HG03280 (cell line): Measurements from ENCODE around the gene SPTBN4.

Experiments
- ATAC-seq: cut with Tn5 transposase; IDR thresholded peaks from one replicate; pipeline ENCODE4 v1.9.1; 2021; ENCODE audit warnings: mild to moderate bottlenecking, moderate library complexity; ENCODE audit not compliant: unreplicated experiment

Gene SPTBN4

DNA sequence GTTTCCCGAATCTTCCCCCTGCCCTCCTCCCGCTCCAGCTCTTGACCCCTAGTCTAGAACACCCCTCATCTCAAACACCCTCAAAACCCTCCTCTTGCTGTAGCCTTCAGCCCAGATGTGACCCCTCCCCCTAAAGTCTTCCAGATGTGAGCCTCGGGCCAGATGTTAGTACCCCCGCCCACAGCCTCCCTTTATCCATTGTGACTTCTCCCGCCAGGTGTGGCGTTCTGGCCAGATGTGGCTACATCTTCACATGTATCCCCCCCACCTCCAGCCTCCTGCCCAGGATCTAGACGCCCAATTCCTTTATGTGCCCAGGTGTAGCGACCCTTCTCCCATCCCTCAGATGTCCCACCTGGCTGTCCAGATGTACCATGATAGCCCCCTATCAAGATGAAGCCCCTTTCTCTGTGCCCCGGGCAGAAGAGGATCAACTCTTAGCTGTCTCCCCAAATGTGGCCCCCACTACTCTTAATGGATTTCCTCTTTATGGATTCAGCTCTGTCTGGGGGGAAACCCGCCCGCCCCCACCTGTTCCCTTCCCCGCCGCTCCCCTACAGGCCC lies 133.9 kb downstream of the SPTBN4 start:
- ATAC-seq, result no peak

DNA sequence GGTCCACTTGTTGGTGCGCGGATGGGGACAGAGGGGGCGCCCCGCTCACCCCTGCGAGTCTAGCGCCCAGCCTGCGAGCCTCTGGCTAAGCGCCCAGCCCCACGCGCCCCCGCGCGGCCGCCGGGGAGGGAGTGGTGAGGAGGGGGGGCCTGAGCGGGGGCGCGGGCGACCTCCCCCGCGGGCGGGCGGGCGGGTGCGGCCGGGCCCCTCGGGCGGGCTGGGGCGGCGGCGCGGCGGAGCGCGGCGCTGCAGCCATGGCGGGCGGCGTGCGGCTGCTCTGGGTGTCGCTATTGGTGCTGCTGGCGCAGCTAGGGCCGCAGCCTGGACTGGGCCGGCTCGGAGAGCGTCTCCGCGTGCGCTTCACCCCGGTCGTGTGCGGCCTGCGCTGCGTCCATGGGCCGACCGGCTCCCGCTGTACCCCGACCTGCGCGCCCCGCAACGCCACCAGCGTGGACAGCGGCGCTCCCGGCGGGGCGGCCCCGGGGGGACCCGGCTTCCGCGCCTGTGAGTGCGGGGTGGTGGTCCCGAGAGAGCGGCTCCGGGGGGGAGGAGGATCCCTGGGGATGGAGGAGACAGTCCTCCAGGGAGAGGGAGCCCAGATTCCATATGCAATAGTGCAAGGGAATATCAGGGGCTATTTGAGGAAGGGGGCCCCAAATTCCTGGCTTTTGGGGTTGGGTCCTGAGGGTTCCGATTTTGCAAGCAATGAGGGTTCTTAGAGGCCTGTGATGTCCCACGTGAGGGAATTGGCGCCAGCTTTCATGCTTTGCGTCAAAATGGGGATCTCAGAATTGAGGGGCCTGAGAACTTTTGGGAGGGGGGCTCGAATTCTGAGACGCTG lies 134.6 kb downstream of the SPTBN4 start, which contains the start of gene LTBP4:
LTBP4 (plus strand) TSS at position 236 of the 841 bp plus-strand sequence; CDS start at position 255, 19 bp downstream.
- no peak for ATAC-seq

DNA sequence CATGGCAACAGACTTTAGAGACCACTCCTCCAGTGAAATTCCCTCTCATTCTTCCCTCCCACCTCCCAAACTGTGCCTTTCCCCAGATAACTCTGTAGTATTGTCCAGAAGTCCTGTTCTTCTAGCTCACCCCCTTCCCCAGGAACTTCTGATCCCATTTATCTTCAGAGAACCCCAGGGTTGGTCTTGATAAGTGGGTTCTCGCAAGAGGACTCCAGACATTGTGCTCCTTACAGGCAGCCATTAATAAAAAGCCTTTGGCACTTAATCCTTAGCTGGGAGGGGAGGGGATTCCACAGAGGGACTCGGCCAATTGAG lies 136.2 kb downstream of the SPTBN4 start:
- ATAC-seq, result no peak

DNA sequence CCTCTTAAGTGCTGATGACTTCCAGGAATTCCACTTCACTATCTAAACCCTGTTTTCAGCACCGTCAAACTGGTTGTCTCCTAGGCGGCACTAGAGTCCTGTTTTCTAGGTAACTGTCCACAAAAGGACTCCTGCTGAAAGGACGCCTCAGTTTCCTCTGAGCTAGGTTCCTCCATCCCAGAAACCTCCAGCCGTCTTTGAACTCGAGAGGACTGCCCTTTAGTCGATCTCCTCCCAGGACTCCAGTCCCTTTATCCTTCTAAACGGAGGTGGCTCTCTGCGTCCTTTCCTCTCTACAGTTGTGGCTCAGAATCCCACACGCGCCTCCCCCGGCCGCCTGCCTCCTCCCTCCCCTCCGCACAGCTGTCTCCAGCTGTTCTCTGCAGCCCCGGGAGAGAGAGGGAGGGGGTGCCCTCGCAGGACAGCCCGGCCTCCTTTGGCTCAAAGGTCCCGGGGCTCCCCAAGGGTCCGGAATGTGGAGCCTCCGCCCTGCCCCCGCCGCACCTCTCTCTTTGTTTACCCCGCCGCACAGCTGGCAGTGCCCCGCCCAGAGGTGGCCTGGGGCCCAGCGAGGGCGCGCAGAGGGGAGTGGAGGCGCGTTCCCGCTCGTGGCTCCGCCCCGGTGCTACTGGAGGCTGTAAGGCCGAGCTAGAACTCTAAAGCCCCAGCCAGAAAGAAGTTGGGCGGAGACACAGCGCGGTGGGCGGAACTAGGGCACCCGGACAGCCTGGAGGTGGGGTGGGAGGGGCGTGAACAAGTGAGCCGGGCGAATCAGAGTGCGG lies 136.8 kb downstream of the SPTBN4 start:
- peak; percentile 77 for ATAC-seq

DNA sequence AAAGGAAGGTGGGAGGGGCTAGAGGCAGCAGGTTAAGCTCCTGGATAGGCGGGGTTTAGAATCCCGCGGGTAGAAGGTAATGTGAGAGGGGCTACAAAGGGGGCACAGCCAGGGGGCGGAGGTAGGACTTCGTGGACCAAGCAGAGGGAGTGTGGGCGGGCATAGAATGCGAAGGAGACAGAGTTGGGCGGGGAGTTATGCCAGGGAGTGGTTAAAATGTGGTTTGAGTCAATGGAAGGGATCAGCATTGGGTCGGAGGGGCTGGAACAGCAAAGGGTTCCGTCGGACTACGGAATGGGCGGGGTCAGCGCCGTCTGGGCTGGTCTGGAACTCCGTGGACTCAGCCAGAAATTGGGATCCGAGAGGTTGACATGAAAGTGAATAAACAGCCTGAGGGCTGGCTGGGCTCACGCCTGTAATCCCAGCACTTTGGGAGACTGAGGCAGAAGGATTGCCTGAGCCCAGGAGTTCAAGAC lies 137.4 kb downstream of the SPTBN4 start:
- no peak for ATAC-seq

DNA sequence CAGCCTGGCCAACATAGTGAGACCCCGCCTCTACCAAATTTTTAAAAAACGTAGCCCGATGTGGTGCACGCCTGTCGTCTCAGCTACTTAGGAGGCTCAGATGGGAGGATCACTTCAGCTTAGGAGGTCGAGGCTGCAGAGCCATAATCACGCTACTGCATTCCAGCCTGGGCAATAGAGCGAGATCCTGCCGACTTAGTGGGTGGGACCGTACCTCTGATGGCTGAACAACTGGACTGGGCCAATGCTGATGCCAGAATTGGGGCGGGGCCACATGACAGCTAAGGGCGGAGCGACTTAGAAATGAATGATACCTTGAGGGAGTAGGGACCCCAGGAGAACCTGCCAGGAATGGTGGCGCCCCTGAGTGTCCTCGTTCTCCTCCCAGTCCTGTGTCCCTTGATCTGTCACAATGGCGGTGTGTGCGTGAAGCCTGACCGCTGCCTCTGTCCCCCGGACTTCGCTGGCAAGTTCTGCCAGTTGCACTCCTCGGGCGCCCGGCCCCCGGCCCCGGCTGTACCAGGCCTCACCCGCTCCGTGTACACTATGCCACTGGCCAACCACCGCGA lies 137.9 kb downstream of the SPTBN4 start:
- no peak for ATAC-seq

DNA sequence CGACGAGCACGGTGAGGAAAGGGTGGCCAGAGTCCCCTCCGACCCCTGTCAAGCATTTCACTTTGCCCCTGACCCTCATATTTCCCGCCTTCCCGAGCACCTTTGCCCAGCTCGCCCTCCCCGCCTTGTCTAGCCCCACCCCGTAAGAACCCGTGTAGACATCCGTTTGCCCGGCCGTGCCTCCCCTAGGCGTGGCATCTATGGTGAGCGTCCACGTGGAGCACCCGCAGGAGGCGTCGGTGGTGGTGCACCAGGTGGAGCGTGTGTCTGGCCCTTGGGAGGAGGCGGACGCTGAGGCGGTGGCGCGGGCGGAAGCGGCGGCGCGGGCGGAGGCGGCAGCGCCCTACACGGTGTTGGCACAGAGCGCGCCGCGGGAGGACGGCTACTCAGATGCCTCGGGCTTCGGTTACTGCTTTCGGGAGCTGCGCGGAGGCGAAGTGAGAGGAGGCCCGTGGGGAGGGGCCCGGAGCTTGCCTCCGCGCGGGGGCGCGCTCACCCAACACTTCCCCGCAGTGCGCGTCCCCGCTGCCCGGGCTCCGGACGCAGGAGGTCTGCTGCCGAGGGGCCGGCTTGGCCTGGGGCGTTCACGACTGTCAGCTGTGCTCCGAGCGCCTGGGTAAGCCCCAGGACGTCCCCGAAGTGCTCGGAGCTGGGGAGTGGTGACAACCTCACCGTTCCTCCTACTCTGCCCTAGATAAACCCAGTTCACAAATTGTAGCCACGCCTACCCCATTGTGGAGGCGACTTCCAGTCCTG lies 138.6 kb downstream of the SPTBN4 start:
- ATAC-seq, result peak; percentile 26

DNA sequence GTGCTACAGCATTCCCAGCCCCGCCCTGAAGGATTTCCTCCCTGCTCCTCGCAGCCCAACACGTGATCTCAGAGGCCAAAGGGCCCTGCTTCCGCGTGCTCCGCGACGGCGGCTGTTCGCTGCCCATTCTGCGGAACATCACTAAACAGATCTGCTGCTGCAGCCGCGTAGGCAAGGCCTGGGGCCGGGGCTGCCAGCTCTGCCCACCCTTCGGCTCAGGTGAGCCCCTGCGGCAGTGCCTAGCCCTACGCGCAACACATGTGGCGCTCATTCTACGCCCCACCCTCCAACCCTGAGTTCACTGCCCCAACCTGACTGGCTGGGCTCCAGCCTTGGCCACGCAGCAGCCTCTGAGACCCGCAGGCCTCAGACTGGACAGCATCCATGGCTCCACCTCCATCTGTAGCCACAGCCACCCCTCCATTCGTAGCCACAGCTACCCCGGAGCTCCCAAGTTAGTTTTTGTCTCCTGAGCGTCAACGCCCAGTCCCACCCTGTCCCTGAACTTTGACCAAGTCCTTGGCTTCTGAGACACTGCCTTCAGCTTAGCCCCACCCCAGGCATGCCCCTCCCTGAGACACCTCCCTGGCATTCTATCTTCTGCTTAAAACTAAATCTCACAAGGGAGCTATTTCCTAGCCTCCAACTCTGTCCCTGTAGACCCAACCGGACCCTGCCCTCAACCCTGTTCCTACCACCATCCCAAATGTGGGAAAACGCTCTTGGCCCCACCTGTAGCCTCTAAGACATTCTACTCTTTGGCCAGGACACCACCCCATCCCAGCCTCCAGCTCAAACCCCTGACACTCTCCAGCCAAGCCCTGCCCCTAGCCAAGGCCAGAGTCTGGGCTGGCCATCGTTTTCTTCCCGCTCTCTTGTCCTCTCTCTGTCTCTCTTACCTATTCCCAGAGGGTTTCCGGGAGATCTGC lies 140.8 kb downstream of the SPTBN4 start:
- no peak for ATAC-seq

DNA sequence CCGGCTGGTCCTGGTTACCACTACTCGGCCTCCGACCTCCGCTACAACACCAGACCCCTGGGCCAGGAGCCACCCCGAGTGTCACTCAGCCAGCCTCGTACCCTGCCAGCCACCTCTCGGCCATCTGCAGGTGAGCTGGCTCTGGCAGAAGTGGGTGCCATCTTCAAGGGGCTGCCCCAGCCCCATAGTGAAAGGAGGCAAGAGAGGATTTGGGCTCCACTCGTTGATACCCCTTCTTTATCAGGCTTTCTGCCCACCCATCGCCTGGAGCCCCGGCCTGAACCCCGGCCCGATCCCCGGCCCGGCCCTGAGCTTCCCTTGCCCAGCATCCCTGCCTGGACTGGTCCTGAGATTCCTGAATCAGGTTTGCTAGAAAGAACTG lies 141.4 kb downstream of the SPTBN4 start:
- ATAC-seq, result no peak

DNA sequence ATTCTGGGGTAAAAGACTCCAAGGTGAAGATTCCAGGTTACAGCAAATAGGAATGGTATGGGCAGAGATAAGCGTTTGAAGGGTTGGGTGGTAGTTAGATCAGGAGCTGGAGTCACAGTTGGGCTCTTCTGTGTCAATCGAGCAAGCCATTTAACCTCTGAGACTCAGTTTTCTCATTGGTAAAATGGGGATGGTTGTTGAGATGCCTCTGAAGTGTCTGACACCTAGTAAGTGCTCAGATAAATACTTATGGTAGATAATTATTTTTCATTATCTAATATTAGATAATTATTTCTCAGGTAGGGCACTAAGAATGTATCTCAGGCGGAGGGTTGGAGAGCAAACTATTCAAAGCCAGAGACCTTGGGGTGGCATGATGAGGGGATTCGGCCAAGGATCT lies 142.2 kb downstream of the SPTBN4 start:
- ATAC-seq, result no peak

DNA sequence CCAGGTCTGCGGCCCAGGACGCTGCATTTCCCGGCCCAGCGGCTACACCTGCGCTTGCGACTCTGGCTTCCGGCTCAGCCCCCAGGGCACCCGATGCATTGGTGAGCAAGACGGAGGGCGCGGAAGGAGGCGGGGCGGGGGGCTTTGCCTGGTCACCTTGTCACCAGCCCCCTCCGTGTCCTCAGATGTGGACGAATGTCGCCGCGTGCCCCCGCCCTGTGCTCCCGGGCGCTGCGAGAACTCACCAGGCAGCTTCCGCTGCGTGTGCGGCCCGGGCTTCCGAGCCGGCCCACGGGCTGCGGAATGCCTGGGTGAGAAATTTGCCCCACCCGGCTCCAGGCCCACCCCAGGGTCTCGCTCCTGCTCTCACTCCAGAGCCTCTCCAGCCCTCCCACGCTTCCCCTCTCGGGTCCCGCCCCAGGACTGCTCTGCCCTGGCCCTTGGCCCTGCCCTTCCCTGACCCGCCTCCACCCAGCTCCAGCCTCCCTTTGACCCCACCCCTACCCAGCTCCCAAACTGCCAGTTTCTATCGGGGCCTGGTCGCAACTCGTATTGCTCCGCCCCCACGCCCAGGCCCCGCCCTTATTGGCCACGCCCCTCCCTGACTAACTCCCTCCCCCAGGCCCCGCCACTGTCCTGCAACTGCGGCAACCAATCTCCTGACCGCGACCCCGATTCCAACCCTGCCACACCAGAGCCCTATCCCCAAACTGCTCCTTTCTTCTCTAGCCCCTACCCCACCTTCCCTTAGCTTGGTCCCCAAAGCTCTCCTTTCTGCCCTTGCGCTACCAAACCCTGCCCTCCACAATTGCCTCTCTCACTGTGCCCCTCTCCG lies 143.0 kb downstream of the SPTBN4 start:
- ATAC-seq, result peak; percentile 43

DNA sequence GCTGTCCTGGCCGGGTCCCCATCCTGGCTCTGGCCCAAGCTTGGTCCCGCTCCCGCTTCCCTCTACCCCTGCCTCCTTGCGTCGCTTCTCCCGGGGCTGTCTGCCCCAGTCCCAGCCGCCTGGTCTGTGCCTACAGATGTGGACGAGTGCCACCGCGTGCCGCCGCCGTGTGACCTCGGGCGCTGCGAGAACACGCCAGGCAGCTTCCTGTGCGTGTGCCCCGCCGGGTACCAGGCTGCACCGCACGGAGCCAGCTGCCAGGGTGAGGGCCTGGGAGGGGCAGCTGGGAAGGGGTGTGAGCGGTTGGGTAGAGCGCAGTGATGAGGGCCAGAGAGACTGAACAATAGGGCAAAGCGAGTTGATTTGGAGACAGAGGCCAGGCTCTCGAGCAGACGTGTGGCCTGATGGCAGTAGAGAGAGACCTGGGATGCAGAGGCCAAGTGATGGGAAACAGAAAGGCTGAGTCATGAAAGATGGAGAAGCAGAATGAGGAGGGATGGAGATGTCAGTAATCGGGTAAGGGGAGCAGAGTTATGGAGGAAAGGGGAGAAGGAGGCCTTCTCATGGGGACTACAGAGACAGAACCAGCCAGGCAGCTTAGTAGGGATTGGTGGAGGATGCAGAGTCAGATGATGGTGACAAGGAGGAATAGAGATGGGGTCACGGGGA lies 143.7 kb downstream of the SPTBN4 start:
- ATAC-seq, result no peak

DNA sequence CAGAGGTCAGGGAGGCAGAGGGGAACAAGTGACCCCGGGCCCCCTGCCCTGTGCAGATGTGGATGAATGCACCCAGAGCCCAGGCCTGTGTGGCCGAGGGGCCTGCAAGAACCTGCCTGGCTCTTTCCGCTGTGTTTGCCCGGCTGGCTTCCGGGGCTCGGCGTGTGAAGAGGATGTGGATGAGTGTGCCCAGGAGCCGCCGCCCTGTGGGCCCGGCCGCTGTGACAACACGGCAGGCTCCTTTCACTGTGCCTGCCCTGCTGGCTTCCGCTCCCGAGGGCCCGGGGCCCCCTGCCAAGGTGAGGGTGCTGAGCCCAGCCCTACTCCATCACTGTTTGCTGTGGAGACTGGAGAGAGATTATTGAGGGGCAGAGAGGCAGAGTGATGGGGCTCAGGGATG lies 144.3 kb downstream of the SPTBN4 start:
- ATAC-seq, result no peak

DNA sequence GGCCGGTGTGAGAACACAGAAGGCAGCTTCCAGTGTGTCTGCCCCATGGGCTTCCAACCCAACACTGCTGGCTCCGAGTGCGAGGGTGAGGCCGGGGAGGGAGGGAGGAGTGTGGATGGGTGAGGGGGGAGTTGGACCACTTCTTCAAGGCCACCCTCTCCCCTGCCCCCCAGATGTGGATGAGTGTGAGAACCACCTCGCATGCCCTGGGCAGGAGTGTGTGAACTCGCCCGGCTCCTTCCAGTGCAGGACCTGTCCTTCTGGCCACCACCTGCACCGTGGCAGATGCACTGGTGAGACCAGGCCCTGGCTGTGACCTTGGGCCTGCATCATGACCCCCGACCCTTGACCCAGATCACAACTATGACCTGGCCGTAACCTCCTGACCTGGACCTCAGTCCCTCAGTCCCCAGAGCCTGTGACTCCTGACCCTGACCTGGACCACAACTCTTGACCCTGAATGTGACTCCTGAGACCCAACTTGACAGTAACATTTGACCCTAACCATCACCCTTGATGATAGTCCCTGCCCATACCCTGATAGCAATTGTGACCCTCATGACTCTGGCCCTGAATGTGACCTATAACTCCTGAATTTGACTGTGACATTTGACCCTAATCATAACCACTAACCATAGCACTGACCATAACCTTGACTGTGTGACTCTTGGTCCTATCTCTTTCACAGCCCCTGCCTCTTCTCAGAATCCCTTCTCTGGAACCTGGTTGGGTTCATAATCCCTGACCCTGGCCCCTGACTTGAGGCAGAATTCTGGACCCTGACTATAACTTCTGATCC lies 145.3 kb downstream of the SPTBN4 start:
- ATAC-seq, result no peak

DNA sequence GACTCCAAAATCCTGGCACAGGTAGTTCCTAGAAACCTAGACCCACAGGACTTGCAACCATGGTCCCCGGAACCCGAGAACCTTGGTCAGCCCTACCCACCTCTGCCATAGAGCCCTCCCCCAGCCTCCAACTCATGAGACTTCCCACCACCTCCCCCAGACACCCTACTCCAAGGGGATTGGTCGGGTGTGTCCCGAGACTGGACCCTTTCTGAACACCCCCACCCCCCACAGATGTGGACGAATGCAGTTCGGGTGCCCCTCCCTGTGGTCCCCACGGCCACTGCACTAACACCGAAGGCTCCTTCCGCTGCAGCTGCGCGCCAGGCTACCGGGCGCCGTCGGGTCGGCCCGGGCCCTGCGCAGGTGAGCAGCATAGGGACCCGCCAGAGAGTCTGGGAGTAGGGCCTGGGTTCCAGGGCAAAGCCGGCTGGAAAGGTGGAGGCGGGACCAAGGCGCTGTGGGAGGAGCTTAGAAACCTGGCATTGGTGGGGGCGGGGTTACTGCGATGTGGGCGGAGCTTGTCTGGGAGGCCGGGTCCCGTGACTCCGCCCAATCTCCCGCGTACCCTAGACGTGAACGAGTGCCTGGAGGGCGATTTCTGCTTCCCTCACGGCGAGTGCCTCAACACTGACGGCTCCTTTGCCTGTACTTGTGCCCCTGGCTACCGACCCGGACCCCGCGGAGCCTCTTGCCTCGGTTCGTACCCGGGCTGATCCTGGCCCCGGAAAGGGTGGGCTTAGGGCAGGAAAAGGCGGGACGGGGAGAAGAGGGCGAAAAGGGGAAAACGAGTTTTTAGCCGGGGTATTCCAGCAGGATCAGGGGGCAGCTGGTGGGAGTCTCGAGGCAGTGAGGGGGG lies 146.3 kb downstream of the SPTBN4 start:
- ATAC-seq, result no peak
